ENCODE results near the gene LHPP. TPM values are rescaled to one million over a fixed set of nuclear protein-coding genes. Genes with fewer than 3 reads are reported as not detected.

The LHPP gene
- total RNA-seq, 2 experiments from 2014 or later, result 11.1 to 15.1 TPM

DNA sequence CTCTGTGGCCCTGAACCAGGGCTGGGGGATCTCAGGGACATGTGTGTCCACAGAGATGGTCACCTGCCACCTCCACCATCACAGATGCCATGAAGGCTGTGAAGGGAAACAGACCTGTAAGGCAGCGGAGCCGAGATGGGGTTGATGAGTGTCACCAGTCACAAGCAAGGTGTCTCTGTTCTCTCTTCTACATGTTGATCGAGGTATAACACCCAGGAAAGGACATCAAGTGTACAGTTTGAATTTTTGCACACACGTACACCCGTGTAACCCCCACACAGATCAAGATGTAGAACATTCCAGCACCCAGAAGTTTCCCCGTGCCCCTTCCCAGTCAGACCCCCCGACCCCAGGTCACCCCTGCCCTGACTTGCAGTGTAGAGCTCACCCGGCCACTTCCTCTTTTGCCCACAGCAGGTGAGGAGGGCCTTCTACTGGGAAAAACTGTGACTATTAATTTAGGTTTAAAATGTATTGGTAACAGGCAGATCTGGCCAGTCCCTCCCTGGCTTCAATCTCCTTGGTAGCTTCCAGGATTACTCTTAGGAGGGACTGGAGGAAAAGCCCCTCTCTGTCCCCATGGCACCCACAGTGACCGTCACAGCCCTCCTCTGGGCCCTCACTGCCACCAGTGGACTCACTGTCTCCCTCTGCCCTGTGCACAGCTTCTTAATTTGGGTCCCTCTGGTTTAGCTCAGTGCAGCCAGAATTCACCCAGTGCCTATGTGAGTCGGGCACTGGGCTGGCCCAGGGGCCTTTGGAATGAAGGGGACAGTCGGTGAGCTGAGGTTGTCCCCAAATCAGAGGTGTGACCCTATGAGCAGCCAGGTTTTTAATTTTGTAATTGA, 108.2 kb downstream of the LHPP start:
- Mint-ChIP-seq H3K4me3 (no peak overlapping the region), H3K36me3 (ENCODE audit: low read depth) (no peaks in the 10 kb centered on the region), H3K9me3 (no peaks in the 10 kb centered on the region), H3K27me3 (no peaks in the 10 kb centered on the region), H3K27ac (no peak overlapping the region), H3K4me1 (ENCODE audit: low read depth) (no peaks in the 10 kb centered on the region)
- CTCF ChIA-PET, result no interaction called here
- TF ChIP-seq CTCF (IDR thresholded peaks at IDR 0.05), result no peak
- ATAC-seq (no peak), DNase-seq (no peak)
- intact Hi-C loops (cut with micrococcal nuclease), result no loop called here
- POLR2A ChIA-PET, result no interaction called here

GRCh38 chr10:124570646-124571045, 109.0 kb downstream of the LHPP start:
- ChIA-PET CTCF (no interaction called here), POLR2A (no interaction called here)
- TF ChIP-seq CTCF (IDR thresholded peaks at IDR 0.05), result no peak
- Mint-ChIP-seq H3K4me1 (ENCODE audit: low read depth) (no peaks in the 10 kb centered on the region), H3K9me3 (no peaks in the 10 kb centered on the region), H3K27me3 (no peaks in the 10 kb centered on the region), H3K27ac (no peak overlapping the region), H3K36me3 (ENCODE audit: low read depth) (no peaks in the 10 kb centered on the region), H3K4me3 (no peak overlapping the region)
- ATAC-seq, result no peak
- DNase-seq, result no peak
- intact Hi-C loops (cut with micrococcal nuclease), result no loop called here

DNA sequence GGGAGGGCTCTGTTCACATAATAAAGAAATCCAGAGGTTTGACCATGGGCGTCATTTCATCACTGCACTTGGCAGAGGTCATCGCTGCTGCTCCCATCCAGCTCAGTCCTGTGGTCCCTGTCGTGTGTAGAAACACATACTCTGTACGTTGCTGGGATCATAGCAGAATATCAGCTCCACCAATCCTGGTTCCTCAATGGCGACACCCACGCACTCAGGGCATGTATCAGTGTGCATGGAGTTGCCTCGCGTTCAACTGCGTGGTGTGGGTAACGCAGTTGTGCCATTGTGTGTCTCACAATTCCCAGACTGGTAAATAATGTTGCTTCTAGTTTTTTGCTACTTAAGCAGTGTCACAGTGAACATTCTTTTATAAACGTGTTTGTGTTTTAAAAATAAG, 111.1 kb downstream of the LHPP start:
- ATAC-seq (no peak), DNase-seq (no peak)
- intact Hi-C loops (cut with micrococcal nuclease), result no loop called here
- H3K27me3 Mint-ChIP-seq, result no peaks in the 10 kb centered on the region
- ChIA-PET CTCF (interaction anchor here (1.5 kb wide), 1 partner anchor 169 kb away, joined by 3 read pairs; no protein-coding TSS in a partner anchor), POLR2A (no interaction called here)
- H3K4me3 Mint-ChIP-seq, result no peak overlapping the region
- no peaks in the 10 kb centered on the region for H3K4me1 Mint-ChIP-seq (ENCODE audit: low read depth)
- no peak for TF ChIP-seq CTCF (IDR thresholded peaks at IDR 0.05)
- H3K36me3 Mint-ChIP-seq (ENCODE audit: low read depth), result no peaks in the 10 kb centered on the region
- H3K27ac Mint-ChIP-seq, result no peak overlapping the region
- H3K9me3 Mint-ChIP-seq, result no peaks in the 10 kb centered on the region

- CTCF ChIA-PET, result interaction anchor here (1.5 kb wide), 1 partner anchor 167 kb away, joined by 3 read pairs; no protein-coding TSS in a partner anchor
Measured at GRCh38 chr10:124573726-124574455, 112.3 kb downstream of the LHPP start.

More at GRCh38 chr10:124573726-124574455, 112.3 kb downstream of the LHPP start:
- H3K9me3 Mint-ChIP-seq, result no peaks in the 10 kb centered on the region
- DNase-seq, result no peak
- no peak for TF ChIP-seq CTCF (IDR thresholded peaks at IDR 0.05)
- no peak overlapping the region for H3K4me3 Mint-ChIP-seq
- intact Hi-C loops (cut with micrococcal nuclease), result no loop called here
- no peaks in the 10 kb centered on the region for H3K27me3 Mint-ChIP-seq
- POLR2A ChIA-PET, result no interaction called here
- no peaks in the 10 kb centered on the region for H3K4me1 Mint-ChIP-seq (ENCODE audit: low read depth)
- no peaks in the 10 kb centered on the region for H3K36me3 Mint-ChIP-seq (ENCODE audit: low read depth)
- ATAC-seq, result no peak
- H3K27ac Mint-ChIP-seq, result no peak overlapping the region

Data from activated CD8-positive, alpha-beta T cell treated with anti-CD3 and anti-CD28 coated beads for 36 hours (primary cell).